Mucosa of rectum (tissue), 2 donors: Measurements from ENCODE around the gene MIPOL1.

Source experiments
- H3K27ac ChIP-seq, 2 donors: one replicate each; pipeline ENCODE4 v1.7.0; 2013; ENCODE audit warnings: inconsistent platforms in 2 of 2, low read depth in 2 of 2, low read length in 2 of 2
- H3K27me3 ChIP-seq, 2 donors: one replicate each; pipeline ENCODE4 v1.7.0; 2013; ENCODE audit warnings: low read length in 2 of 2; ENCODE audit not compliant: control insufficient read depth in 2 of 2, insufficient read depth in 2 of 2
- H3K36me3 ChIP-seq, 2 donors: one replicate each; pipeline ENCODE4 v1.7.0; 2013; ENCODE audit warnings: low read length in 2 of 2; ENCODE audit not compliant: control insufficient read depth in 2 of 2, insufficient read depth in 2 of 2
- H3K4me1 ChIP-seq, 2 donors: one replicate each; pipeline ENCODE4 v1.7.0; 2013; ENCODE audit warnings: low read length in 2 of 2, mild to moderate bottlenecking in 1 of 2; ENCODE audit not compliant: control insufficient read depth in 2 of 2, insufficient read depth in 2 of 2
- H3K4me3 ChIP-seq, 2 donors: one replicate each; pipeline ENCODE4 v1.7.0; 2013; ENCODE audit warnings: low read length in 2 of 2
- H3K9ac ChIP-seq, 2 donors: one replicate each; pipeline ENCODE4 v1.7.0; 2013; ENCODE audit warnings: low read length in 2 of 2, low read depth in 1 of 2, mild to moderate bottlenecking in 1 of 2
- H3K9me3 ChIP-seq, 2 donors: one replicate each; pipeline ENCODE4 v1.7.0; 2013; ENCODE audit warnings: low read length in 2 of 2; ENCODE audit not compliant: control insufficient read depth in 2 of 2
- donor health status: healthy.
- donor health status: Normal muscosa, but diverticular disease.

MIPOL1 gene

GRCh38 chr14:37597914-37598746 lies 400.4 kb downstream of the MIPOL1 start:
- H3K9me3 ChIP-seq = no peaks in the 10 kb centered on the region
- peak overlapping the region; percentile 72 to 88 for H3K9ac ChIP-seq
- H3K27me3 ChIP-seq = peaks cover 25 to 26% of the 10 kb centered on the region in 2 donors
- peaks cover 22 to 45% of the 10 kb centered on the region in 2 donors for H3K4me1 ChIP-seq
- H3K36me3 ChIP-seq = no peaks in the 10 kb centered on the region
- peak overlapping the region; percentile 73 to 75 for H3K4me3 ChIP-seq
- H3K27ac ChIP-seq = peak overlapping the region; percentile 94 to 96

GRCh38 chr14:37598747-37599506 lies 401.2 kb downstream of the MIPOL1 start:
- Histone ChIP-seq H3K4me1 (peaks cover 22 to 45% of the 10 kb centered on the region in 2 donors), H3K9me3 (no peaks in the 10 kb centered on the region), H3K27me3 (peaks cover 25 to 27% of the 10 kb centered on the region in 2 donors), H3K9ac (peak overlapping the region; percentile 72 to 88), H3K27ac (peak overlapping the region; percentile 94 to 96), H3K36me3 (no peaks in the 10 kb centered on the region), H3K4me3 (peak overlapping the region; percentile 73 to 75)

GRCh38 chr14:37599507-37600368 lies 402.0 kb downstream of the MIPOL1 start:
- H3K4me1 ChIP-seq = peaks cover 22 to 45% of the 10 kb centered on the region in 2 donors
- H3K4me3 ChIP-seq = peak overlapping the region; percentile 73 to 75
- peaks cover 25 to 28% of the 10 kb centered on the region in 2 donors for H3K27me3 ChIP-seq

GRCh38 chr14:37600880-37601741 lies 403.4 kb downstream of the MIPOL1 start:
- peak overlapping the region in 1 of 2 donors; percentile 3 for H3K4me3 ChIP-seq
- peak overlapping the region; percentile 9 to 20 for H3K27ac ChIP-seq
- no peak overlapping the region for H3K9ac ChIP-seq
- no peaks in the 10 kb centered on the region for H3K36me3 ChIP-seq
- H3K9me3 ChIP-seq = no peaks in the 10 kb centered on the region
- peaks cover 22 to 44% of the 10 kb centered on the region in 2 donors for H3K4me1 ChIP-seq
- H3K27me3 ChIP-seq = peaks cover 22 to 28% of the 10 kb centered on the region in 2 donors

More at GRCh38 chr14:37599507-37600368, 402.0 kb downstream of the MIPOL1 start:
- Histone ChIP-seq H3K9ac (peak overlapping the region; percentile 72 to 88), H3K9me3 (no peaks in the 10 kb centered on the region), H3K27ac (peak overlapping the region; percentile 94 to 96), H3K36me3 (no peaks in the 10 kb centered on the region)

- Histone ChIP-seq H3K36me3 (no peaks in the 10 kb centered on the region), H3K27ac (no peak overlapping the region), H3K4me3 (peak overlapping the region; percentile 13 to 37), H3K27me3 (peaks cover 19 to 25% of the 10 kb centered on the region in 2 donors), H3K4me1 (peaks cover 17 to 38% of the 10 kb centered on the region in 2 donors), H3K9me3 (no peaks in the 10 kb centered on the region), H3K9ac (no peak overlapping the region)
Measured at GRCh38 chr14:37601865-37602264, 404.1 kb downstream of the MIPOL1 start.
